ES-I3 (cell line): ENCODE measurements around the gene ZNF280B.
"Not testable (repeated sequence)": the region's sequence is repeated elsewhere in the genome, so short reads cannot be mapped to it uniquely, and the experiment has no call there.

Experiments used
- H3K36me3 ChIP-seq: 2 replicates; pipeline ENCODE4 v1.6.1; 2013; ENCODE audit warnings: mild to moderate bottlenecking, low read length, control low read depth, moderate library complexity; ENCODE audit not compliant: insufficient read depth
- H3K4me1 ChIP-seq: 2 replicates; pipeline ENCODE4 v1.6.1; 2013; ENCODE audit warnings: mild to moderate bottlenecking, control low read depth, low read length; ENCODE audit not compliant: insufficient read depth
- H3K9ac ChIP-seq: 2 replicates; pipeline ENCODE4 v1.6.1; 2013; ENCODE audit warnings: low read depth, mild to moderate bottlenecking, low read length, moderate library complexity
- H3K9me3 ChIP-seq: 2 replicates; pipeline ENCODE4 v1.6.1; 2013; ENCODE audit warnings: mild to moderate bottlenecking, low read length, moderate library complexity; ENCODE audit not compliant: control insufficient read depth, insufficient read depth

ZNF280B gene

DNA sequence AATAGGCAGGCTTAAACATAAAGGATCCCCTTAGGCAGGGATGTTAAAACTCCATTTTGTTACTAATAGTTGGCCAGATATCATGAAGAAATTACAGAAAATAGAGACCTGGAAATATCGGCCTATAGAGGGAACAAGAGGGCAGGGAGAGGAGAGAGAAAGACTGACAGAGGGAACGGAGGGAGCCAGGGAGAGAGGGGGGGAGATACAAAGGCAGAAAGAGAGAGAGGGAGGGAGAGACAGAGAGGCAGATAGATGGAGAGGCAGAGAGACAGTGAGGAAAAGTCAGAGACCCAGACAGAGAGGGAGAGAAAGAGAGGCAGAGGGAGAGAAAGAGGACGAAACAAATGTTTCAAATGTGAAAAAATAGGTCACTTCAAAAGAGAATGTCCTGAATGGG lies 53.5 kb downstream of the ZNF280B start:
- peaks cover 6% of the 10 kb centered on the region for H3K9me3 ChIP-seq

DNA sequence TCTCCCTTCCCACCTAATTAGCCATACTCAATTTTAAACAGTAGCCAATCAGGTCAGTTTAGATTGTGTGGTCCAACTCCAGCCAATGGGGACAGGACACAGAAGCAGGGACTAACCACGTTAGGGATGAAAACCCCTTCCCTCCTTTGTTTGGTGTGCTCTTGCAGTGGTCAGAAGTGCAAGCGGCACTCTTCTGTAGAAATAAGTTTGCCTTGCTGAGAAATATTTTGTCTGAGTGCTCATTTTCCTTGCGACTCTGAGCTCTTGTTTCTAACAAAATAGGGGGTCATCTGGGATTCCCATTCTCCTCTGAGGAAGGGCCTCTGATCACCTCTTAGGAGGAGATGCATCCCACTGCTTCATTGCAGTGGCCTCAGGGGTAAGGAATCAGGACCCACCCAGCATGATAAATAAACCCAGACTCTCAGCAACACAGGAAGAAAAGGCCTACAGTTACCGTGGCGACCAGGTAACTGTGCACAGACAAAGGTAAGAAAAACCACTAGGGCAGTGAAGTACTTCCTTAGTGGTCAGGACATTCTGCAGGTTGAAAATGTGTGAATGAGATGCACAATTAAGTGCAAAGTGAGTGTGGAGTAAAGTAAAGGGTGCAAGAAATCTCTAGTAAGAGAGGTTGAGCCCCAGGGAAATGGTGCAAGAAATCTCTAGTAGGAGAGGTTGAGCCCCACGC lies 55.4 kb downstream of the ZNF280B start:
- no peaks in the 10 kb centered on the region for H3K4me1 ChIP-seq
- no peaks in the 10 kb centered on the region for H3K36me3 ChIP-seq
- no peak overlapping the region for H3K9ac ChIP-seq
- H3K9me3 ChIP-seq: peaks cover under 1% of the 10 kb centered on the region

More for the DNA sequence above, 53.5 kb downstream of the ZNF280B start:
- Histone ChIP-seq H3K36me3 (no peaks in the 10 kb centered on the region), H3K4me1 (no peaks in the 10 kb centered on the region), H3K9ac (no peak overlapping the region)

GRCh38 chr22:22452211-22452610 lies 56.3 kb downstream of the ZNF280B start:
- Histone ChIP-seq H3K9ac (no peak overlapping the region), H3K9me3 (no peaks in the 10 kb centered on the region; the same call in none of the 2 replicates), H3K4me1 (no peaks in the 10 kb centered on the region), H3K36me3 (no peaks in the 10 kb centered on the region)

GRCh38 chr22:22450343-22450839 lies 58.2 kb downstream of the ZNF280B start:
- no peaks in the 10 kb centered on the region for H3K4me1 ChIP-seq
- H3K9me3 ChIP-seq: no peaks in the 10 kb centered on the region; the same call in none of the 2 replicates
- no peak overlapping the region for H3K9ac ChIP-seq
- no peaks in the 10 kb centered on the region for H3K36me3 ChIP-seq

DNA sequence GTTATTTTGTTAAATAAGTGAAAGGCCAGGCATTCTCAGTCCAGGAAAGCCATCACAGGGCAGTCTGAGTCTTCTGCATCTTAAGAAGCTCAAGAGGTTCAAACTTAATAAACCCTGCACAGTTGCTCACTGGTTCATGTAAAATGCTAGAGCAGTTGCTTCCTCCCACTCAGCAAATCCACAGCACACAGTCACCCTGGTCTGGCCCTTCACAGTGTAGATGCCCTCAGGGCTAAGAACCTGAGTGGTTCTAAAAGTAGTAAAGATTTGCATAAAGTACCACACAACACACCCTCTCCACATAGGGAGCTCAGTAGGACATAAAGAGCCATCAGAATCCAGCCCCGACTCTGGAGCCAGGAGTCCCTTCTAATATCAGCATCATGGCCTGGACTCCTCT lies 58.7 kb downstream of the ZNF280B start:
- Histone ChIP-seq H3K36me3 (no peaks in the 10 kb centered on the region), H3K4me1 (no peaks in the 10 kb centered on the region), H3K9ac (no peak overlapping the region), H3K9me3 (no peaks in the 10 kb centered on the region; the same call in none of the 2 replicates)

DNA sequence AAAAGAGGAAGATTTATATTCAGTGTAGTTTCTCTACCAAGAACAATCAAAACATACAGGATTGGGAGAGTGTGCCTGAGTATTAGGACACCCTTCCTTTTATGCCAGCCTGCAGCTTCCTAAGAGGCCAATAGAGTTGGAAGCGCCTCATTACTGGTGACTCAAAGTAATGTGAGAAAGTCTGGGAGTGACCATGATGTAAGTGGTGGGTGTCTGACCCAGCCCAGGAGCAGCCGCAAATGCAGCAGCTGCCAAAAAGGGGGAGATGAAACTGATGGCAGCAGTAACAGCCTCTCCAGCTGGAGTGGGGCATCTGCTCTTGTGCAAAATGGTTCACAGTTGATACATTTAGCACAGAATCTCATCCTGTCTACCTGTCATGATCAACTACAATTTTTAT lies 62.0 kb downstream of the ZNF280B start:
- Histone ChIP-seq H3K36me3 (no peaks in the 10 kb centered on the region), H3K4me1 (no peaks in the 10 kb centered on the region), H3K9me3 (no peaks in the 10 kb centered on the region; the same call in 1 of the 2 replicates), H3K9ac (no peak overlapping the region)

- not testable (repeated sequence) for H3K4me1 ChIP-seq, H3K36me3 ChIP-seq, H3K9ac ChIP-seq, H3K9me3 ChIP-seq
Measured at GRCh38 chr22:22444007-22444589, 64.4 kb downstream of the ZNF280B start.

- H3K4me1 ChIP-seq: no peaks in the 10 kb centered on the region
- H3K36me3 ChIP-seq: no peaks in the 10 kb centered on the region
- H3K9me3 ChIP-seq: peaks cover 2% of the 10 kb centered on the region; the same call in 1 of the 2 replicates
- H3K9ac ChIP-seq: no peak overlapping the region
Measured at GRCh38 chr22:22442928-22443709, 65.4 kb downstream of the ZNF280B start.

GRCh38 chr22:22441626-22442025 lies 66.9 kb downstream of the ZNF280B start:
- H3K9me3 ChIP-seq, H3K4me1 ChIP-seq, H3K36me3 ChIP-seq, H3K9ac ChIP-seq: not testable (repeated sequence)

- Histone ChIP-seq H3K36me3 (no peaks in the 10 kb centered on the region), H3K4me1 (no peaks in the 10 kb centered on the region), H3K9ac (no peak overlapping the region), H3K9me3 (peaks cover 2% of the 10 kb centered on the region; the same call in 1 of the 2 replicates)
Measured at GRCh38 chr22:22440188-22440587, 68.4 kb downstream of the ZNF280B start.
